GM12875 (cell line): ENCODE results near the gene PIRT.

ENCODE experiments used
- H3K4me3 ChIP-seq: one replicate; pipeline ENCODE4 v1.5.1; 2011; ENCODE audit warnings: low read depth, low read length, control low read depth
- TF ChIP-seq, protein P1 (sequence below): IDR thresholded peaks from 2 replicates; pipeline ENCODE4 v1.5.1; 2011; ENCODE audit warnings: low read depth, mild to moderate bottlenecking, control low read depth, inconsistent platforms, low read length, moderate library complexity, borderline replicate concordance; ENCODE audit not compliant: insufficient read depth

Gene PIRT

DNA sequence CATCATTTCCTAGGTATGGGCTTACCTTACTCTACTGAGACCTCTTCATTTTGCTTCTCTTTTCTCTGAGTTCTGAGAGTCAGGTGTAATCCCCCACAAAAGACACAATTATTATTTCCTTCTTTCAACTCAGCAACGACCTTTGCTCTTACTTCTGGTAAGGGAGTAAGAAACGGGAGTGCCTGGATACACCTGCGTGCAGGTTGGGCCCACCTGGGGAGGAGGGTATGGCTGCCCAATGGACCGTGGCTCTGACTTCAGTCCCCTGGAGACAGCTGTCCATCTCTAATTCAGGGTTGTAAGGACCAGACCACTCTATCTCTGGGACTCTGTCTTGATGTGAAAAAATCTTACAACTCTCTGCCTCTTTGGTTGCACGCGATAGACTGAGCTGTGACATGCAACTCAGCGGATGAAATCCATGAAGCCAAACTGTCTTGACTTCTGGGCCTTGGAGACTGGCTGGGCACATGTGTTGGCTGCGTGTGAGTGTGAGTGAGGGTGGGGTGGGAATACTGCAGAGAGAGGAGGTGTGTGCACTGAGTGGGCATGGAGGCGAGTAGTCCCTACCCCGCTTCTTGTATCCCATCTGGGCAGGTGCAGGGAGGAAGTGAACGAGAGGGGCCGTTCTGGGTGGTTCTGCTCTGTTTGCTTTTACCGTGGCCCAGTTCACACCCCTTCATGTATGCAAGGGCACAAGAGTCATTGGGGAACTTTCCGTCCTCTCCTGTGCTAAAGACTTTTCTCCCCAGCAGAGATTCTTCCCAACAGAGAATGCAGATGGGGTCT lies 35.2 kb downstream of the PIRT start:
- no peak overlapping the region for H3K4me3 ChIP-seq
- TF ChIP-seq, protein P1, sequence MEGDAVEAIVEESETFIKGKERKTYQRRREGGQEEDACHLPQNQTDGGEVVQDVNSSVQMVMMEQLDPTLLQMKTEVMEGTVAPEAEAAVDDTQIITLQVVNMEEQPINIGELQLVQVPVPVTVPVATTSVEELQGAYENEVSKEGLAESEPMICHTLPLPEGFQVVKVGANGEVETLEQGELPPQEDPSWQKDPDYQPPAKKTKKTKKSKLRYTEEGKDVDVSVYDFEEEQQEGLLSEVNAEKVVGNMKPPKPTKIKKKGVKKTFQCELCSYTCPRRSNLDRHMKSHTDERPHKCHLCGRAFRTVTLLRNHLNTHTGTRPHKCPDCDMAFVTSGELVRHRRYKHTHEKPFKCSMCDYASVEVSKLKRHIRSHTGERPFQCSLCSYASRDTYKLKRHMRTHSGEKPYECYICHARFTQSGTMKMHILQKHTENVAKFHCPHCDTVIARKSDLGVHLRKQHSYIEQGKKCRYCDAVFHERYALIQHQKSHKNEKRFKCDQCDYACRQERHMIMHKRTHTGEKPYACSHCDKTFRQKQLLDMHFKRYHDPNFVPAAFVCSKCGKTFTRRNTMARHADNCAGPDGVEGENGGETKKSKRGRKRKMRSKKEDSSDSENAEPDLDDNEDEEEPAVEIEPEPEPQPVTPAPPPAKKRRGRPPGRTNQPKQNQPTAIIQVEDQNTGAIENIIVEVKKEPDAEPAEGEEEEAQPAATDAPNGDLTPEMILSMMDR, result no peak

DNA sequence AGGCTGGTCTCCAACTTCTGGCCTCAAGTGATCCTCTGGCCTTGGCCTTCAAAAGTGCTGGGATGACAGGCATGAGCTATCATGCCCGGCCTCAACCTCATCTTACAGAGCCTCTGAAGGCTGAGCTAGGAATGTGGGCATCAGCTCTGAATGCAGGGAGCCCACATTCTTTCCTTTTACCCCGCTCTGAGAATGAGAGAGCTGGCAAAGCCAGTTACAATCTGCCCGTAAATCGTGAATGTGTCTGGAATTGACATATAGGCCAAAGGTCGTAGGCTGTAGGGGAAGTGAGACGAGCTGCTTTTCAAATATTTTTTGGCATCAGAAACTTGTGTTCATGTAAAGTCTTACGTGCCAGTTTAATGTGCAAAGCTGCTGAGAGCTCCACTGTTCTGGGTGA lies 38.5 kb downstream of the PIRT start:
- TF ChIP-seq, protein P1, result no peak
- no peak overlapping the region for H3K4me3 ChIP-seq

DNA sequence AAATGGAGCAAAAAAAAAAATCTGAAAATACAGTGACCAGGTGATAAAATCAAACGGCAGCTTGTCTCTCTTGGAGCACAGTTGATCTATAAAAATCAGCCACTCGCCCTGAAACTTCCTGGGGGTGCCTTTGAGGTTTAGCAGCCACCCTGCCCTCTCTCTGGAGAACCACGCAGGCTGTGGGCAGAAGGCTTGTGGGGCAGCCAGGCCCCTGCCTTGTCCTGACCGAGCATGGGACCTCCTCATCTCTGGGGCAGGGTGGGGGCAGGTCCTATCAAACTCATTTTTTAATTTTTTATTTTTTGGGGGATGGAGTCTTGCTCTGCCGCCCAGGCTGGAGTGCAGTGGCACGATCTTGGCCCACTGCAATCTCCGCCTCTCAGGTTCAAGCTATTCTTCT lies 39.0 kb downstream of the PIRT start:
- TF ChIP-seq, protein P1, result no peak
- no peak overlapping the region for H3K4me3 ChIP-seq

DNA sequence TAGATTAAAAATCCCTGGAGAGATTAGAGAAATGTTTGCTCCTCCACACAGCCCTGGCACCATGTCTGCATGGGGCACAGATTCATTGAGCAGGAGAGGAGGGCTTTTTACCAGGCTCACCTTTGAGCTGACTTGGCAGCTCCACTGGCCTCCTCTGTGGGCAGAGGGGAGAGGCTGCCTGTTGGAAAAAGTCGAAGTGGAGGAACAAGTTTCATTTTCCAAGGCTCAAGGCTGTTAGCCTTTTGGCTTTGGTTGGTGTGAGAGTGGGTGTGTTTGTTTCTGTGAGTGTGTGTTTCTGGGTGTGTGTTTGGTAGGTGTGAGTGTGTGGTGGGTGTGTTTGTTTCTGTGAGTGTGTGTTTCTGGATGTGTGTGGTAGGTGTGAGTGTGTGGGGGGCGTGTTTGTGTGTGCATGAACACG lies 39.5 kb downstream of the PIRT start:
- H3K4me3 ChIP-seq, result no peak overlapping the region
- TF ChIP-seq, protein P1, result no peak

DNA sequence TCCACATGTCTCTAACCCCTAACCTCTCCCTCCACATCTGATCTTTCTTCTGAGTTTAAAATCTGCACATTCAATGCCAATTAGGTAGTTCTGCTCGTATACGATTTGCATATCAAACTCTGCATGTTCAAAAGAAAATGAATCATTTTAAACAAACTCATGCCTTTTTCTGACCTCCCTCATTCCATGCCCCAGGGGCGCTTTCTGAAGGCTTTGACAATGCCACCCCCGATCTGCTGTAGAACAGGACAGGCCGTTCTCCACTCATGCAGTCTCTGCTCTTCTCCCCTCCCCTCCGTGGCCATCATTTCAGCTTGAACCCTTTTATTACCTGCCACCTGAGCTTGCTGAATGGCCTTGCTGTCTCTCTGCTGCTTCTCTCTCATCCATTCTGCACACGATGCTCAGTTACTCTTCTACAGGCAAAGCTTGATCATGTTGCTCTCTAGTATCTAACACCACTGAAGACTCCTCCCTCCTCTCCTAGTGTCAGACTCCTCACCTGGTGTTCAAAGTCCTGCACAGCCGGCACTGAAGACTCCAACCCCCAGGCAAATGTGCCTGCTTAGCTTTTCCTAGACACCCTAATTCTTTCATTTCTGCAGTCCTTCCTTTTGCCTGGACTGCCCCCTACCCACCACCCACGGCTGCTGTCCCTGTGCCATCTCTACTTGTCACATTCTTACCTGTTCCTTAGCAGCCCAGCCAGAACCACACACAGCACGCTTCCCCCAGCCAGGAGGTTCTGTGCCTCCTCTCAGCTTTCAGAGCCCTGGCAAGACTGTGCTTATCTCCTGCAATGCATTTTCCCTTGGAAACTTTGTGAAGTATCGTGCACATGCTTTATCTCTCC lies 40.2 kb downstream of the PIRT start:
- no peak overlapping the region for H3K4me3 ChIP-seq
- TF ChIP-seq, protein P1, result no peak

DNA sequence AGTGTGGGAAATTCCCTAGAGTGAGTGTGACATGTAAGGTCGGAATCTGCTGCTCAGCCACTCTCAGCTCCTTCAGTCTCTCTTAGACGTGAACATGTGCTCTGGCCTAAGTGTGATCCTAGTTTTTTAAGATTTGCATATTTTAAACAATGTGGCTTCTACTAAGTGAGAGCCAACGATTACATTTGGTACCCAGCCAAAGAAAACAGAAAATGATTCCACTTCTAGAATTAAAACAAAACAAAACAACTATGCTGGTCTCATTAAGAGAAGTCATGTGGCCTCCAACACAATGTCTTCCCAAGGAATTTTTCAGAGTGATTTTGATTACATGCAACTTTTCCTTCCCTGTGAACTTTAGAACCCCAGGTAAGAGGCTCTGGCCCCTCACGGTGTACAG lies 44.1 kb downstream of the PIRT start:
- TF ChIP-seq, protein P1, result no peak
- no peak overlapping the region for H3K4me3 ChIP-seq
